Myocyte (in vitro differentiated cells): Measurements from ENCODE around the gene CFHR3. TPM values are rescaled to one million over a fixed set of nuclear protein-coding genes. Genes with fewer than 3 reads are reported as not detected.
"Not testable (repeated sequence)": the region's sequence is repeated elsewhere in the genome, so short reads cannot be mapped to it uniquely, and the experiment has no call there.

ENCODE experiments used
- DNase-seq: peaks from one replicate; pipeline ENCODE4 v3.0.0-alpha.2; 2012; ENCODE audit warnings: low read depth
- polyA plus RNA-seq: library from polyadenylated mRNA; unstranded; fragments of >200 nt; gene quantifications from one replicate; pipeline ENCODE4 v1.2.1, GENCODE V29; 2012; ENCODE audit warnings: missing spikeins
- total RNA-seq: library from RNA; depleted of rRNA; stranded (reverse); fragments of >200 nt; gene quantifications from 2 replicates; pipeline ENCODE4 v1.2.3, GENCODE V29; 2014

The CFHR3 gene
- total RNA-seq = 0.21 TPM in 1 of 2 replicates, not detected in the other
- not detected for polyA plus RNA-seq

DNA sequence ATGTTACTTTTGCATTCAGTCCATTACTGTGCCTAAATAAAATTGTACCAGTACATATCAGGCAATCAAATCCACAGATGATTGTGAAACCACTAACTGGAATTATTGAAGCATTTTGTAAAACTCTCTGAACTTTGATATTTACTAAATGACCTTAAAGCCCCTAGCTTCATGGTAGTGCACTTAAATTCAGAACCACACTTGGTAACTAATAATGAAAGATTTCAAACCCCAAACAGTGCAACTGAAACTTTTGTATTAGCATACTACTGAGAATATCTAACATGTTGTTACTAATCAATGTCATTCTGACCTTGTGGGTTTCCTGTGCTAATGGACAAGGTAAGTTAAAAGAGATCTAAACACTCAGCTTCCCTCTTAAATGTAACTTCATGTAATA is at the start of gene CFHR3:
Gene CFHR3, plus strand, starts transcription at position 238 of the 400 bp plus-strand sequence. Its CDS starts 47 bp downstream, at position 285.
- no peak for DNase-seq

DNA sequence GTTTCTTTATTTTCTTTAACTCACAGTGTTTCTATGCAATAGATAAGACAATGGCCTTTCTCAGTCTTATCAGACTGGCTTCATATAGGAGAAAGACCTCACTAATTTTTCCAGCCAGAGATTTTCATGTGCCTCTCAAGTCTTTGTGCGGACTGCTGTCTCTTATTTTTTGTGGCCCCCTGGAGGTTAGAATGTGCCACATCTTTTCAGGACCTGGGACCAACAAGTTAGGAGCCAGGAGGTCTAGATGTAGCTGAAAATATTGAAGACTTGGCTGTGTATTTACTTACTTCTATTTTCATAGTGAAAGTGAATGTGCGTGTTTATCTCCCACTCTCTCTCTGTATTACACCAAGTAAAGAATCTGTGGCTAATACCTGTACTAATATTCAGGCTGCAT is 42.1 kb upstream of the CFHR3 start:
- no peak for DNase-seq

DNA sequence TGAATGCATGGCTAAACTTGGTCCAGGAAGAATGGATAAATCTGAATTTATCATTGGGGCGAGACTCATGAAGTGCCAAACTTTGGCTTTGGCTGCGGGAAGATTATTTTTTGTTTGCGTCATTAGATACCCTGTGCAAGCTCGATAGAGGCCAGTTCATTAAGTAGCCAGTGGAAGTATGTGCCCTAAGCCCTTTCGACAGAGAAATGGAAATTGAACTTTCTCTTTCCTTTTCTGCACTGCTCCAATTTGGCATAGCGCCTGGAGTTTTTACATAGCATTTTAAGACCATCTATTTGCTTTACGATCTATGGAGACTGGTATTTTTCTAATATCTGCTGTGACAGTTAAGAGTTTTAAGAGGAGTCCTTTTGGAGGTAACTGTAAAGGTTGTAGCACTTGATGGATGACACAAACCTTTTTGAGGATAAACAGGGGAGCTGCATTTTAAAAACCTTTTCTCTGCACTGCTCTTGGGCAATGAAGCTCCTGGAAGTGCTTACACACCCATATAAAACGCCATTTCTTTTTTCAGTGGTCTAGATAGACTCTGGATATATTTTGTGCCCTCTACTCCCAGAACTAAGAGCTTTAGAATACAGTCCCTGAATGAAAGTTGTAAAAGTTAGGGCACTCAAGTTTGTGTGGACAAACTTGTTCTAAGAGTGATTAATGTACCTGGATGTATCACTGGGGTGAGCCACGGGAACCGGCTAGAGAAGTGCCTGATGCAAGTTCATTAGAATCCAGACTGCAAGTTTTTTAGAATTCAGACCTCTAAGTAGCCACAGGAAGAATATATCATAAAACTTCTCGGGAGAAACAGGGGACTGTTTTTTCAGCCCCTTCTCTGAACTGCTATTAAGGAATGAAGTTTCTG is 41.3 kb upstream of the CFHR3 start:
- no peak for DNase-seq

GRCh38 chr1:196734006-196734405 is 40.6 kb upstream of the CFHR3 start:
- no peak for DNase-seq

- DNase-seq = no peak
Observed at GRCh38 chr1:196734460-196734859, 40.2 kb upstream of the CFHR3 start.

GRCh38 chr1:196738730-196739129 is 35.9 kb upstream of the CFHR3 start:
- no peak for DNase-seq

DNA sequence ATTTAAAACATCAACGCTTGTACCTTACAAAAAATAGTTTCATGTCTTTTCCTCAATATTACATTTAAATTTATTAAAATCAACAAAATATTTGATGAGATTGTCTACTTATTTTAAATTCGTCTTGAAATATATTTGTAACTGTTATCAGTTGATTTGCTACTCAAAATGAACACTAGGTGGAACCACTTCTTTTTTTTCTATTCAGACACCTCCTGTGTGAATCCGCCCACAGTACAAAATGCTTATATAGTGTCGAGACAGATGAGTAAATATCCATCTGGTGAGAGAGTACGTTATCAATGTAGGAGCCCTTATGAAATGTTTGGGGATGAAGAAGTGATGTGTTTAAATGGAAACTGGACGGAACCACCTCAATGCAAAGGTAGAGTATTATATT is 31.4 kb upstream of the CFHR3 start:
- peak; percentile 48 for DNase-seq

- DNase-seq = peak; percentile 8
Observed at GRCh38 chr1:196765019-196765740, 9.5 kb upstream of the CFHR3 start.

DNA sequence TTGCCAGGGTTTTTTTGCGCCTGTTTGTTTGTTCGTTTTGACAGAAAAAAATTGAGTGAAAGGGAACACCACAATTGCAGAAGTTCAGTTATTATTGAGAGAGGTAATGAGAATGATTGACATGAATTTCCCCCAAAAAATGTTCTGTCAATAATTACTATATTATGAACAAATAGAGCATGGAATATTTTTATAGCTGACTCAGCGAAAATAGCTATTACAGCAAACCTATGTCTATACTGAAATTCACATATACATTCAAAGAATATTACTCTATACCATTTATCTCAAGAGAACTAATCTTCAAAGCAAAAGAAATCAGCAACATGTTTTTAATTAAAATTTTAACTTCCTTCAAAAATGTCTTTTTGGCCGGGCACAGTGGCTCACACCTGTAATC is 4.8 kb upstream of the CFHR3 start:
- DNase-seq = not testable (repeated sequence)

- no peak for DNase-seq
Observed at GRCh38 chr1:196773713-196774112, 927 bp upstream of the CFHR3 start.

DNA sequence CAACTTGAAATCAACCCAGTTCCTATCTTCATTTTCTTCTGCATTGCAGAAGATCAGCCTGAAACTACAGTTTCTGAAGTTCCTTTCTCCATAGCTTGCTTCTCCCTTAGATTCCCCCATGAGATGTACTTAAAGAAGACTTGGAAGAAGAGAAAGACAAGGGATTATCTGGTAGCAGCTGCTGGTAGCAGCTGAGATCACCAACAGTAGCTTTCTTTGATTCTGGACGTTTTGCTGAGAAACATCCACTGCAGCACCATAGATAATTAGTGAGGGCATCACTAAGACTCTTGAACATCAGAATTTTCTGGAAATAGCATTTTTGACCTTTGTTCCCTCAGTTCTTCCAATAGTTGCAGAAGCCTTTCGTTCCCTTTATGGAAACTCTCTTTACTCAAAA is 465 bp upstream of the CFHR3 start:
- DNase-seq = peak; percentile 36

DNA sequence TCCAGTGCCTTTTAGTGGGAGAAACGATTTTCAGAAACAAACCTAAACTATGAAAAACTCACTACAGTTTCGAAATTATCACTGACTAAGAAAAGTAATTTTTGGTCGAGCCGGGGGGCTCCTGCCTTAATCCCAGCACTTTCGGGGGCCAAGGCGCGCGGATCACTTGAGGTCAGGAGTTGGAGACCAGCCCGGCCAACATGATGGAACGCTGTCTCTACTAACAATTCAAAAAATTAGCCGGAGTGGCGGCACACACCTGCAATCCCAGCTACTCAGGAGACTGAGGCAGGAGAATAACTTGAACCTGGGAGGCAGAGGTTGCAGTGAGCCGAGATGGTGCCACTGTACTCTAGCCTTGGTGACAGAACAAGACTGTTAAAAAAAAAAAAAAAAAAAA is 3.0 kb downstream of the CFHR3 start:
- no peak for DNase-seq

DNA sequence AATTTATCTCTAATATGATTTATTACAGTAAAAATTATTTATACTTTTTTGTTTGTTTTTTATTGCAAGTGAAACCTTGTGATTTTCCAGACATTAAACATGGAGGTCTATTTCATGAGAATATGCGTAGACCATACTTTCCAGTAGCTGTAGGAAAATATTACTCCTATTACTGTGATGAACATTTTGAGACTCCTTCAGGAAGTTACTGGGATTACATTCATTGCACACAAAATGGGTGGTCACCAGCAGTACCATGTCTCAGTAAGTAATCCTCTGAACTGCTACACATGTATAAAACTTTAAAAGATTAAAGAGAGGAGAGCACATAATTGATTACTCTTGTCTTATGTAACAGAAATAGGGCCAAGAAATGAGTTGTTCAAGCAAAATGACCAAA is 4.5 kb downstream of the CFHR3 start:
- DNase-seq = no peak

DNA sequence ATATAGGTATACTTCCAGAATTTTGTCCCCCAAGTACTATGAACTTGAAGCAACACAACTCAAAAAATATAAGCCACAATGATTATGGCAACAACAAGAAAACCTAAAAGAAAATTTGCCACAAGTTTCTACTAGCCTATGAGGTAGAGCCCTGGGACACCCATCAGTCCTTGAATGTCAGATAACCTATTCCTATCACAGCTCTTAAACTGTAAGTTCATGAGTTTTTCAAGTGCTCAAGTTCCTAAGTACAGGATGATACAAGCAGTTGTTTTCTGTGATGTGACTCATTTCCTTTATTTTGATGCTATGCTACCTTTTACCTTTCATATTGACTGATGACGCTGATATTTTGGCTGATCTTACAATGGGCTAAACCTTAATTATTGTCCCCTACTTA is 16.6 kb downstream of the CFHR3 start:
- DNase-seq = not testable (repeated sequence)

DNA sequence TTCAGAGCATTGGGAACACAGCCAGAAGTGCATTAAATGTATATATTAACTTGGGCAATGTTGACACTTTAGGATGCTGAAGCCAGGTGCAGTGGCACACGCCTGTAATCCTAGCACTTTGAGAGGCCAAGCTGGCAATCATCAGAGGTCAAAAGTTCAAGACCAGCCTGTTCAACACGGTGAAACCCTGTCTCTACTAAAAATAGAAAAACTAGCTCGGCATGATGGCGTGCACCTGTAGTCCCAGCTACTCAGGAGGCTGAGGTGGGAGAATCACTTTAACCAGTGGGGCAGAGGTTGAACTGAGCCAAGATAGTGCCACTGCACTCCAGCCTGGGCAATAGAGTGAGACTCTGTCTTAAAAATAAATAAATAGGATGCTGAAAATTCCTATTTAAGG is 19.5 kb downstream of the CFHR3 start:
- not testable (repeated sequence) for DNase-seq

GRCh38 chr1:196797891-196798290 is 23.3 kb downstream of the CFHR3 start:
- no peak for DNase-seq

GRCh38 chr1:196801920-196802319 is 27.3 kb downstream of the CFHR3 start:
- not testable (repeated sequence) for DNase-seq

DNA sequence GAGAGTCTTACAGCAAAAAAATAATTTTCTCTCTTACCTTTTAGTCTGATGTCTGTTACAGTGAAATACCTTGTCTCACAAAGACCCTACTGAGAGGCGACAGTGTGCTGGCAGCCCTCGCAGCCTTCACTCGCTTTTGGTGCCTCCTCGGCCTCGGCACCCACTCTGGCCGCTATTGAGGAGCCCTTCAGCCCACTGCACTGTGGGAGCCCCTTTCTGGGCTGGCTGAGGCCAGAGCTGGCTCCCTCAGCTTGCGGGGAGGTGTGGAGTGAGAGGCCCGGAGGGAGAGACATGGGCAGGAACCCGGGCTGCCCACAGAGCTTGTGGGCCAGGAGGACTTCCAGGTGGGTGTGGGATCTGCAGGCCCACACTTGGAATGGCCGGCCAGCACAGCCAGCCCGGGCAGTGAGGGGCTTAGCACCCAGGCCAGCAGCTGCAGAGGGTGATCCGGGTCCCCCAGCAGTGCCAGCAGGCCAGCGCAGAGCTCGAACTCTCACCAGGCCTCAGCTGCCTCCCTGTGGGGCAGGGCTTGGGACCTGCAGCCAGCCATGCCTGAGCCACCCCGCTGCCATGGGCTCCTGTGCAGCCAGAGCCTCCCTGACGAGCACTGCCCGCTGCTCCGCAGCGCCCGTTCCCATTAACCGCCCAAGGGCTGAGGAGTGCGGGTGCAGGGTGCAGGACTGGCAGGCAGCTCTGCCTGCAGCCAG is 34.0 kb downstream of the CFHR3 start:
- DNase-seq = no peak

DNA sequence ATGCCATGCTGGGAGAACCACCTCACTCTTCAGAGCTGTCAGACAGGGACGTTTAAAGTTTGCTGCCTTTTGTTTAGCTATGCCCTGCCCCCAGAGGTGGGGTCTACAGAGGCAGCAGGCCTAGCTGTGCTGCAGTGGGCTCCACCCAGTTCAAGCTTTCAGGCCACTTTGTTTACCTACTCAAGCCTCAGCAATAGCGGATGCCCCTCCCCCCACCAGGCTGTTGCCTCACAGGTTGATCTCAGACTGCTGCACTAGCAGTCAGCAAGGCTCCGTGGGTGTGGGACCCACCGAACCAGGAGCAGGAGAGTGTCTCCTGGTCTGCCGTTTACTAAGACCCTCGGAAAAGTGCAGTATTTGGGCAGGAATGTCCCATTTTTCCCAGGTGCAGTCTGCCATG is 42.8 kb downstream of the CFHR3 start:
- DNase-seq = not testable (repeated sequence)

DNA sequence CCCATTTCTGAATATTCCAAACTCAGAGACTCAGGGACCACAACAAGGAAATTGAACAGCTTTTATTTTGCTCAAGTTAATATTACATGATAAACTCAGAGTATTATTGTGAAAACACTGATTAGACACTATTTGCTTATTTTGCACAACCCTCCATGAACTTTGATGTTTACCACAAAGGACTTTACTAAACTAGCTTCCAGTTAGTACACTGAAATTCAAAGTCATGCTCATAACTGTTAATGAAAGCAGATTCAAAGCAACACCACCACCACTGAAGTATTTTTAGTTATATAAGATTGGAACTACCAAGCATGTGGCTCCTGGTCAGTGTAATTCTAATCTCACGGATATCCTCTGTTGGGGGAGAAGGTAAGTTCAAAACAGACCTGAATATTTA is 44.9 kb downstream of the CFHR3 start, which contains the start of gene CFHR1:
Gene CFHR1, plus strand, starts transcription at position 201 of the 400 bp plus-strand sequence. Its CDS starts 114 bp downstream, at position 315.
- DNase-seq = not testable (repeated sequence)

- DNase-seq = peak; percentile 56
Observed at GRCh38 chr1:196827860-196828259, 53.2 kb downstream of the CFHR3 start.
